Measurements from ENCODE around the gene HLA-DQA1. TPM values are rescaled to one million over a fixed set of nuclear protein-coding genes. Genes with fewer than 3 reads are reported as not detected.
"Not testable (repeated sequence)": the region's sequence is repeated elsewhere in the genome, so short reads cannot be mapped to it uniquely, and the experiment has no call there.

The HLA-DQA1 gene
- total and polyA plus RNA-seq, 2 experiments from 2014 or later: not detected

- no peak overlapping the region for H3K4me2 ChIP-seq
- H3K4me3 ChIP-seq: no peak overlapping the region
- H3K4me1 ChIP-seq (ENCODE audit: insufficient read depth): no peaks in the 10 kb centered on the region
- no peak overlapping the region for H3K27ac ChIP-seq
- H3K36me3 ChIP-seq (replicated peaks; ENCODE audit: insufficient read depth, low read depth): no peaks in the 10 kb centered on the region
- H3K27me3 ChIP-seq: no peaks in the 10 kb centered on the region
- no peaks in the 10 kb centered on the region for H3K9me3 ChIP-seq (ENCODE audit: low read depth)
- no peak for TF ChIP-seq EZH2phosphoT487 (IDR thresholded peaks at IDR 0.05; ENCODE audit: low read depth, severe bottlenecking, unreplicated experiment)
- no peak for TF ChIP-seq CTCF (IDR thresholded peaks at IDR 0.05; ENCODE audit: poor library complexity)
- TF ChIP-seq EZH2 (IDR thresholded peaks at IDR 0.05; ENCODE audit: borderline replicate concordance): no peak
- WGBS (ENCODE audit: low lambda C conversion rate, missing lambda C conversion rate): 80% methylated on average over 8 of the region's 8 CpGs
- H3K79me2 ChIP-seq: no peaks in the 10 kb centered on the region
- no peaks in the 10 kb centered on the region for H4K20me1 ChIP-seq (ENCODE audit: insufficient read depth, poor library complexity, severe bottlenecking)
- no peak overlapping the region for H2AFZ ChIP-seq
- DNase-seq (ENCODE audit: low spot score): no peak
- H3K9me2 ChIP-seq (replicated peaks; ENCODE audit: insufficient read depth): no peaks in the 10 kb centered on the region
Measured at GRCh38 chr6:32639440-32640394, 2.5 kb downstream of the HLA-DQA1 start.

- Histone ChIP-seq H3K4me3 (no peak overlapping the region), H3K27ac (no peak overlapping the region), H3K79me2 (no peaks in the 10 kb centered on the region), H3K27me3 (no peaks in the 10 kb centered on the region), H3K4me2 (no peak overlapping the region), H3K4me1 (ENCODE audit: insufficient read depth) (no peaks in the 10 kb centered on the region), H2AFZ (no peak overlapping the region), H3K36me3 (replicated peaks; ENCODE audit: insufficient read depth, low read depth) (no peaks in the 10 kb centered on the region), H4K20me1 (ENCODE audit: insufficient read depth, poor library complexity, severe bottlenecking) (no peaks in the 10 kb centered on the region), H3K9me3 (ENCODE audit: low read depth) (no peaks in the 10 kb centered on the region), H3K9me2 (replicated peaks; ENCODE audit: insufficient read depth) (no peaks in the 10 kb centered on the region)
- 90% methylated on average over 6 of the region's 6 CpGs for WGBS (ENCODE audit: low lambda C conversion rate, missing lambda C conversion rate)
- DNase-seq (ENCODE audit: low spot score): no peak
- no peak for TF ChIP-seq EZH2 (IDR thresholded peaks at IDR 0.05; ENCODE audit: borderline replicate concordance)
Measured at GRCh38 chr6:32641122-32641521, 3.9 kb downstream of the HLA-DQA1 start.

- H3K4me2 ChIP-seq; H4K20me1 ChIP-seq (ENCODE audit: insufficient read depth, poor library complexity, severe bottlenecking); H3K27me3 ChIP-seq; H3K4me3 ChIP-seq; H3K9me3 ChIP-seq (ENCODE audit: low read depth); H3K9me2 ChIP-seq (replicated peaks; ENCODE audit: insufficient read depth); DNase-seq (ENCODE audit: low spot score); H3K27ac ChIP-seq; H3K79me2 ChIP-seq; H3K4me1 ChIP-seq (ENCODE audit: insufficient read depth); H3K36me3 ChIP-seq (replicated peaks; ENCODE audit: insufficient read depth, low read depth); H2AFZ ChIP-seq: not testable (repeated sequence)
- 80% methylated on average over 2 of the region's 2 CpGs for WGBS (ENCODE audit: low lambda C conversion rate, missing lambda C conversion rate)
Measured at GRCh38 chr6:32641785-32642719, 4.8 kb downstream of the HLA-DQA1 start.

GRCh38 chr6:32642720-32643106 is 5.5 kb downstream of the HLA-DQA1 start:
- Histone ChIP-seq H3K27ac (no peak overlapping the region), H3K9me2 (replicated peaks; ENCODE audit: insufficient read depth) (no peaks in the 10 kb centered on the region), H3K4me1 (ENCODE audit: insufficient read depth) (no peaks in the 10 kb centered on the region), H3K4me3 (no peak overlapping the region), H2AFZ (no peak overlapping the region), H3K9me3 (ENCODE audit: low read depth) (no peaks in the 10 kb centered on the region), H3K79me2 (no peaks in the 10 kb centered on the region), H3K4me2 (no peak overlapping the region), H4K20me1 (ENCODE audit: insufficient read depth, poor library complexity, severe bottlenecking) (no peaks in the 10 kb centered on the region), H3K27me3 (no peaks in the 10 kb centered on the region), H3K36me3 (replicated peaks; ENCODE audit: insufficient read depth, low read depth) (no peaks in the 10 kb centered on the region)
- DNase-seq (ENCODE audit: low spot score): no peak
- WGBS (ENCODE audit: low lambda C conversion rate, missing lambda C conversion rate): 95% methylated on average over 6 of the region's 6 CpGs
- TF ChIP-seq EZH2 (IDR thresholded peaks at IDR 0.05; ENCODE audit: borderline replicate concordance) (no peak), EZH2phosphoT487 (IDR thresholded peaks at IDR 0.05; ENCODE audit: low read depth, severe bottlenecking, unreplicated experiment) (no peak), CTCF (IDR thresholded peaks at IDR 0.05; ENCODE audit: poor library complexity) (no peak)
